ENCODE results near the gene PLAU. TPM values are rescaled to one million over a fixed set of nuclear protein-coding genes. Genes with fewer than 3 reads are reported as not detected.

The PLAU gene
- total RNA-seq, 2 experiments from 2014 or later: 0.45 to 0.73 TPM

GRCh38 chr10:73877533-73878160 lies 33.3 kb upstream of the PLAU start:
- CTCF ChIA-PET: interaction anchor here (0.6 to 13.8 kb wide), 6 partner anchors 9 to 346 kb away, joined by 5 to 486 read pairs (median 15); no protein-coding TSS in a partner anchor
- Mint-ChIP-seq H3K9me3 (no peaks in the 10 kb centered on the region), H3K36me3 (peaks cover 1% of the 10 kb centered on the region), H3K4me3 (no peak overlapping the region), H3K4me1 (ENCODE audit: low read depth) (peaks cover 35% of the 10 kb centered on the region), H3K27me3 (no peaks in the 10 kb centered on the region), H3K27ac (no peak overlapping the region)
- POLR2A ChIA-PET: no interaction called here
- DNase-seq: no peak
- intact Hi-C loops (cut with micrococcal nuclease): loop anchor here (5.0 kb wide), 1 partner anchor 95 kb away; the partner anchor contains the start of gene CHCHD1

- Mint-ChIP-seq H3K27ac (no peak overlapping the region), H3K4me3 (no peak overlapping the region), H3K36me3 (no peaks in the 10 kb centered on the region), H3K4me1 (ENCODE audit: low read depth) (peaks cover 28% of the 10 kb centered on the region), H3K9me3 (no peaks in the 10 kb centered on the region), H3K27me3 (no peaks in the 10 kb centered on the region)
- intact Hi-C loops (cut with micrococcal nuclease): loop anchor here (5.0 kb wide), 1 partner anchor 96 kb away; the partner anchor contains the start of gene CHCHD1
- no peak for DNase-seq
- CTCF ChIA-PET: interaction anchor here (1.2 to 13.8 kb wide), 5 partner anchors 30 to 1357 kb away, joined by 4 to 486 read pairs (median 22); partner anchors contain the start of gene COMTD1
- POLR2A ChIA-PET: interaction anchor here (1.2 kb wide), 1 partner anchor 113 kb away, joined by 4 read pairs; no protein-coding TSS in a partner anchor
Measured at GRCh38 chr10:73878365-73878764, 32.6 kb upstream of the PLAU start.

DNA sequence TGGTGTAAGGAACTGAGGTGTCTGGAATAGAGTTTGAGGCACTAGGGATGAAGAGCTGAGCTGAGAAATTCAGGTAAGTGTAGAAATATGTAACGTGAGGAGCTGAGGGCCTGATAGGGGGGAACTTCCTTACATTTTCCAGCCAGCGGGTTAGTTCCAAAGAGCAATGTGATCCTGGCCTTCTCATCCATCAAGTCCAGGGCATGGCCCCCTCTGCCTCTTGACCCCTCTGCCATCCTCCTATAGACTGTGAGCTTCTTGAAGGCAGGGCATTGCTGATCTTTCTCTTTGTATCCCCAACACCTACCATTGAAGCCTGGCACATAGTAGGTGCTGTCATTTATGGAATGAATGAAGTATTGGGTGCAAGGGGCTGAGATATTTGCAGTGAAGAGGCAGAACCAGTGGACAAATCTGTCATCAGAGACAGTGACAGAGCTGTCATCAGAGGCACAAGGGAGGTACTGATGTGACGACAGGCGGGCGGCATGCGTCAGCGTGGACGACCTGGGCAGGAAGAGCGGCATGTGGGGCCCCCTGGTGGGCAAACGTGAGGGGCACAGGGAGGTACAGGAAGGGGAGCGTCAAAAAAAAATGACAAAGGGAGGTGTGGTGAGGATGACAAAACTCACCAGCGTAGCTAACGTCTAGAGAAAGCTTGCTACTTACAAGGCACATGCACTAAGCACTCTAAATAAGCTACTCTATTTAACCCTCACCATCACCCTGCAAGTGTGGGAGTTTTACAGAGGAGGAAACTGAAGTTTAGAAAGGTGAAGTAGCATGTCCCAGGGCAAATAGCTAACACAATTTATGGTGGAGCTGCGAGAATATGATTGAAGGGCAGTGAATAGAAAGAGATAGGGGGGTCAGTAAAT lies 31.4 kb upstream of the PLAU start:
- Mint-ChIP-seq H3K27ac (no peak overlapping the region), H3K4me1 (ENCODE audit: low read depth) (peaks cover 27% of the 10 kb centered on the region), H3K4me3 (peak overlapping the region; percentile 6), H3K9me3 (no peaks in the 10 kb centered on the region), H3K27me3 (no peaks in the 10 kb centered on the region), H3K36me3 (no peaks in the 10 kb centered on the region)
- ChIA-PET CTCF (interaction anchor here (0.6 to 13.8 kb wide), 61 partner anchors 9 to 1356 kb away, joined by 3 to 486 read pairs (median 5); partner anchors contain the start of genes ADK, AP3M1, CHCHD1 and COMTD1), POLR2A (interaction anchor here (0.6 to 1.5 kb wide), 7 partner anchors 28 to 1059 kb away, joined by 3 to 4 read pairs (median 4); no protein-coding TSS in a partner anchor)
- peak; percentile 97 for DNase-seq
- intact Hi-C loops (cut with micrococcal nuclease): loop anchor here (1.0 to 5.0 kb wide), 3 partner anchors 22 to 97 kb away; partner anchors contain the start of gene CHCHD1

DNA sequence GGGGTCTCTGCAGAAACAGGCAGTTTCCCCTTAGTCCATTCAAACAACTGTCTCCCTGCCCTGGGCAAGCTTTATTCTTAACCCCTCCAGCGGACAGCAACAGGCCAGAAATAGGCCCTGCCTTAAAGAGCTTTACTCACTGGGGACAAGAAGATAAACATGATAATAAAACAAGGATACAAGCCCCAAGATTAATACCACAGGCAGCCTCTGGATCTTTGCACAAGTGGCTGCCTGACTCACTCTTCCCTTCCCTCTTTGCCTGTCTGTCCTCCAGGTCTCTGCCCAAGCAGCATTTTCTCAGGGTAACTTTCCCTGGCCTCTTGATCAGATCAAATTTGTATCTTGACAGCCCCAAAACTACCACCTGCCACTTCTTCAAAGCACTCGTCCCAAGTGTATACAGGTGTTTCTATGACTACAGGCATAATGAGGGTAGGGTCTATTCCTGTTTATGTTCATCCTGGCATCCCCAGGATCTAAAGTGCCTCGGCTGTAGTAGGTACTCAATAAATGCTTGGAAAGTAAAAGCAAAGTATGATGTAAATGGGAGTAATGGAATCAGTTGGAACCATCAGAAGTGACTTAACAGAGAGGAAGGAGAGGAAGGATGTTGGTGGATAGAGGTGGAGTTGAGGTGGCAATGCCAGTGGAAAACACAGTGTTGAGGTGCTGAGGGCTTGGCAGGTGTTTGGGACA lies 29.6 kb upstream of the PLAU start:
- ChIA-PET POLR2A (no interaction called here), CTCF (interaction anchor here (0.7 to 13.8 kb wide), 8 partner anchors 8 to 100 kb away, joined by 3 to 486 read pairs (median 44); partner anchors contain the start of gene CHCHD1)
- no peak overlapping the region for H3K27ac Mint-ChIP-seq
- H3K4me3 Mint-ChIP-seq: no peak overlapping the region
- no peaks in the 10 kb centered on the region for H3K27me3 Mint-ChIP-seq
- no peaks in the 10 kb centered on the region for H3K9me3 Mint-ChIP-seq
- peaks cover 18% of the 10 kb centered on the region for H3K4me1 Mint-ChIP-seq (ENCODE audit: low read depth)
- intact Hi-C loops (cut with micrococcal nuclease): no loop called here
- H3K36me3 Mint-ChIP-seq: no peaks in the 10 kb centered on the region
- DNase-seq: no peak

GRCh38 chr10:73884017-73884416 lies 26.9 kb upstream of the PLAU start:
- Mint-ChIP-seq H3K36me3 (no peaks in the 10 kb centered on the region), H3K4me1 (ENCODE audit: low read depth) (peaks cover 12% of the 10 kb centered on the region), H3K27ac (no peak overlapping the region), H3K9me3 (no peaks in the 10 kb centered on the region), H3K27me3 (no peaks in the 10 kb centered on the region), H3K4me3 (no peak overlapping the region)
- intact Hi-C loops (cut with micrococcal nuclease): no loop called here
- ChIA-PET POLR2A (no interaction called here), CTCF (interaction anchor here (0.8 to 13.8 kb wide), 4 partner anchors 23 to 59 kb away, joined by 3 to 486 read pairs (median 76); no protein-coding TSS in a partner anchor)
- no peak for DNase-seq

- intact Hi-C loops (cut with micrococcal nuclease): loop anchor here (1.0 to 5.0 kb wide), 5 partner anchors 23 to 195 kb away; no protein-coding TSS in a partner anchor
- no peaks in the 10 kb centered on the region for H3K27me3 Mint-ChIP-seq
- ChIA-PET POLR2A (interaction anchor here (1.0 to 1.3 kb wide), 2 partner anchors 55 to 194 kb away, joined by 3 to 5 read pairs; no protein-coding TSS in a partner anchor), CTCF (interaction anchor here (0.6 to 13.8 kb wide), 58 partner anchors 8 to 348 kb away, joined by 3 to 486 read pairs (median 5); partner anchors contain the start of genes ADK, AP3M1 and PLAU)
- H3K27ac Mint-ChIP-seq: no peak overlapping the region
- H3K4me1 Mint-ChIP-seq (ENCODE audit: low read depth): peaks cover 2% of the 10 kb centered on the region
- H3K9me3 Mint-ChIP-seq: no peaks in the 10 kb centered on the region
- no peak overlapping the region for H3K4me3 Mint-ChIP-seq
- DNase-seq: peak; percentile 78
- no peaks in the 10 kb centered on the region for H3K36me3 Mint-ChIP-seq
Measured at GRCh38 chr10:73886085-73886529, 24.8 kb upstream of the PLAU start.

DNA sequence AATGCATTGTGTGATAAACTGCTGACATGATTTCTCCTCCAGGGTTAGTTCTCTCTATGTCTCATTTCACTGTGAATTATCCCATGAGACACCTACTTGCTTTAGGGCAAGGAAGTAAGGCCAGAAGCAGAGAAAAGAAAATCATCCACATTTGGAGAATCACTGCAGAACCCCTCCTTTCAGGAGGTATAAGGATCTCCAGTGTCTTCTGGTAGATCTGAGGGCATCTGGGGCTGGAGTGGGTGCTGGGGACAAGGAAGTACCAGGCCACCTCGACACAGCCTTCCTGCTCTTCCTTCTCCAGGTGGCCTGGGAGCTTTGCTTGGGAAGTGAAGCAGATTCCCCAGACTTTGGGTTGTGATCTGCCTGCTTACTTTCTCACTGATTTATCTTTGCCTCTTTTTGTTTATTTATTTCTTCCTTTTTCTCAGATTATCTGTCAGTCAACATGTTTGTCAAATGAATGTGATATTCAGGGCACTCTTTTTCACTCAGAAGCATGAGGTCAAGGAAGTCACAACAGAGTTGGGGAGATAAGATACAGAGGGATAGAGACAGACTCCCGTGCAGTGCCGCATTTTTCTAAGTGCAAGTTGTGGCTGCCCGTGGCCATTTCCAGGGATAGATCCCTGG lies 24.2 kb upstream of the PLAU start:
- Mint-ChIP-seq H3K36me3 (no peaks in the 10 kb centered on the region), H3K4me1 (ENCODE audit: low read depth) (peaks cover 2% of the 10 kb centered on the region), H3K27ac (no peak overlapping the region), H3K27me3 (no peaks in the 10 kb centered on the region), H3K9me3 (no peaks in the 10 kb centered on the region), H3K4me3 (no peak overlapping the region)
- intact Hi-C loops (cut with micrococcal nuclease): loop anchor here (1.0 to 5.0 kb wide), 5 partner anchors 22 to 195 kb away; no protein-coding TSS in a partner anchor
- CTCF ChIA-PET: interaction anchor here (0.6 to 13.8 kb wide), 59 partner anchors 8 to 347 kb away, joined by 3 to 486 read pairs (median 5); partner anchors contain the start of genes ADK, AP3M1 and PLAU
- POLR2A ChIA-PET: interaction anchor here (1.0 to 1.3 kb wide), 2 partner anchors 54 to 193 kb away, joined by 3 to 5 read pairs; no protein-coding TSS in a partner anchor
- no peak for DNase-seq

- Mint-ChIP-seq H3K4me3 (no peak overlapping the region), H3K4me1 (ENCODE audit: low read depth) (peaks cover 2% of the 10 kb centered on the region), H3K27ac (no peak overlapping the region), H3K9me3 (no peaks in the 10 kb centered on the region), H3K36me3 (no peaks in the 10 kb centered on the region), H3K27me3 (no peaks in the 10 kb centered on the region)
- no peak for DNase-seq
- ChIA-PET POLR2A (interaction anchor here (1.5 kb wide), 1 partner anchor 53 kb away, joined by 5 read pairs; no protein-coding TSS in a partner anchor), CTCF (interaction anchor here (0.6 to 10.5 kb wide), 16 partner anchors 7 to 221 kb away, joined by 3 to 383 read pairs (median 11); partner anchors contain the start of gene PLAU)
- intact Hi-C loops (cut with micrococcal nuclease): loop anchor here (2.0 to 5.0 kb wide), 3 partner anchors 21 to 70 kb away; no protein-coding TSS in a partner anchor
Measured at GRCh38 chr10:73887294-73888039, 23.5 kb upstream of the PLAU start.

DNA sequence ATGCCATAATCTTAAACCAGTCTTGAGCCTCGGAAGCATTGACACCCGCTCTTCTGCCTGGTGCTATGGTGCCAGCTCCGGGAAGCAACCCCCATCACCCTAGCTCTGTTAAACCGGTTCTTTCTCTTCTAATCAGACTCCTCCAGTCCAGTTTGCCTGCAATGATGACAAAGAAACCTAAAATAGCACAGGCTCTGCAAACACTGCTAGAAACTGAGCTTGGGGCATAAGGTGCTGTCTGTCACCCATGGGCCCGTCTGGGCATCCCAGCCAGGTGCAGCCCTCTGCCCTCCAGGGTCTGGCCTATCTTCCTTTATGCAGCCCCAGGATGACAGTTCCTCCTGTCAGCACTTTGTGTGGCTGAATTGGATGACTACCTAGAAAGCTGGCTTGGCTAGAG lies 22.4 kb upstream of the PLAU start:
- POLR2A ChIA-PET: interaction anchor here (1.5 kb wide), 1 partner anchor 52 kb away, joined by 5 read pairs; no protein-coding TSS in a partner anchor
- Mint-ChIP-seq H3K27ac (no peak overlapping the region), H3K4me1 (ENCODE audit: low read depth) (peaks cover 2% of the 10 kb centered on the region), H3K27me3 (no peaks in the 10 kb centered on the region), H3K4me3 (no peak overlapping the region), H3K9me3 (no peaks in the 10 kb centered on the region), H3K36me3 (no peaks in the 10 kb centered on the region)
- CTCF ChIA-PET: interaction anchor here (0.8 to 10.5 kb wide), 11 partner anchors 8 to 216 kb away, joined by 3 to 383 read pairs (median 28); partner anchors contain the start of gene PLAU
- no peak for DNase-seq
- intact Hi-C loops (cut with micrococcal nuclease): loop anchor here (5.0 kb wide), 1 partner anchor 69 kb away; no protein-coding TSS in a partner anchor

DNA sequence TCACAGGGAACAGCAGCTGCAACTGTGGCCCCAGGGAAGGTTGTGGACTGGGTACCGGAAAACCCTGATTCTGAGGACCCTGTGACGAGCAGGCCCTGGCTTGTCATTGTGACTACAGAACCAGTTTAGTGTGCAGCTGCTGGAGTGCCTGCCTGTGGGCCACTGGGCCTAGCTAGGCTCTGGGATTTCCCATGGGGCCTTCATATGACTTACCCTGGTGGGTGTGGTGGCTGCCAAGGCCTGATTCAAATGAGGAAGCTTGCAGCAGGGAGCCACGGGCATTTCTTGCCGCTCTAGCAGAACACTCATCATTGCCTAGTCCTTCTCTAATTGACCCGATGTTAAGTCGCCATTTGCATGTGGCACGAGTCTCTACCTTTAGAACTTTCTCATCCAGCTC lies 21.9 kb upstream of the PLAU start:
- intact Hi-C loops (cut with micrococcal nuclease): loop anchor here (5.0 kb wide), 1 partner anchor 68 kb away; no protein-coding TSS in a partner anchor
- Mint-ChIP-seq H3K36me3 (no peaks in the 10 kb centered on the region), H3K4me1 (ENCODE audit: low read depth) (peaks cover 3% of the 10 kb centered on the region), H3K4me3 (no peak overlapping the region), H3K27ac (no peak overlapping the region), H3K9me3 (no peaks in the 10 kb centered on the region), H3K27me3 (no peaks in the 10 kb centered on the region)
- ChIA-PET POLR2A (no interaction called here), CTCF (interaction anchor here (0.8 to 10.5 kb wide), 11 partner anchors 9 to 215 kb away, joined by 3 to 383 read pairs (median 28); partner anchors contain the start of gene PLAU)
- DNase-seq: peak; percentile 68

All from activated CD4-positive, alpha-beta memory T cell treated with anti-CD3 and anti-CD28 coated beads for 36 hours (primary cell).